Measurements from ENCODE around the gene AZU1. TPM values are rescaled to one million over a fixed set of nuclear protein-coding genes. Genes with fewer than 3 reads are reported as not detected.

AZU1 gene
- total and polyA plus RNA-seq, 2 donors = 5.7 to 6.1 TPM

- H3K4me3 ChIP-seq (ENCODE audit: low read length in 2 of 2) = no peak overlapping the region
- DNase-seq (ENCODE audit: low read depth in 6 of 9, low spot score in 9 of 9) = no peak
- H3K36me3 ChIP-seq (ENCODE audit: control insufficient read depth in 2 of 2, insufficient read depth in 2 of 2, low read length in 1 of 2) = no peaks in the 10 kb centered on the region
- H3K27me3 ChIP-seq (ENCODE audit: control insufficient read depth in 2 of 2, insufficient read depth in 1 of 2, low read length in 1 of 2) = peaks cover 5 to 30% of the 10 kb centered on the region in 2 donors
- no peaks in the 10 kb centered on the region for H3K9me3 ChIP-seq (ENCODE audit: control insufficient read depth in 2 of 2, insufficient read depth in 1 of 2, low read length in 1 of 2)
- no peak overlapping the region for H3K27ac ChIP-seq (ENCODE audit: low read depth in 1 of 2, low read length in 1 of 2)
- 95% methylated on average over 16 of the region's 16 CpGs for WGBS
- H3K4me1 ChIP-seq (ENCODE audit: control insufficient read depth in 2 of 2, insufficient read depth in 2 of 2, low read length in 2 of 2) = peaks cover 0 to 8% of the 10 kb centered on the region in 2 donors
These were observed 40.1 kb upstream of the AZU1 start for GRCh38 chr19:787536-787935.

DNA sequence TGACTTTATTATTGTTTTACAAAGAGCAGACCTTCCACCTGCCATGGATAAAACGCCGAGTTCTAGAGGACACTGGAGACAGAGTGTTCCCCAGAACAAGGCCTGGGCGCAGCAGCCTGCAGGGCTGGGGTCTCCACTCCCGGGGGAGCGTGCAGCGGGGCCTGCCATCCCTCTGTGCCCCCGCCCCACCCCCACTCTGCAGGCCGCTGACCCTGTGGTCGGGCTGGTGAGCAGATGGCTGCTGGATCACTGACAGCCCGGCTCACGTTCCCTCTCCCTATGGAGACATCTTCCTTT, 39.0 kb upstream of the AZU1 start:
- H3K36me3 ChIP-seq (ENCODE audit: control insufficient read depth in 2 of 2, insufficient read depth in 2 of 2, low read length in 1 of 2) = no peaks in the 10 kb centered on the region
- no peak for DNase-seq (ENCODE audit: low read depth in 6 of 9, low spot score in 9 of 9)
- H3K4me3 ChIP-seq (ENCODE audit: low read length in 2 of 2) = no peak overlapping the region
- H3K27me3 ChIP-seq (ENCODE audit: control insufficient read depth in 2 of 2, insufficient read depth in 1 of 2, low read length in 1 of 2) = peaks cover 2 to 21% of the 10 kb centered on the region in 2 donors
- no peaks in the 10 kb centered on the region for H3K9me3 ChIP-seq (ENCODE audit: control insufficient read depth in 2 of 2, insufficient read depth in 1 of 2, low read length in 1 of 2)
- H3K27ac ChIP-seq (ENCODE audit: low read depth in 1 of 2, low read length in 1 of 2) = no peak overlapping the region
- H3K4me1 ChIP-seq (ENCODE audit: control insufficient read depth in 2 of 2, insufficient read depth in 2 of 2, low read length in 2 of 2) = peaks cover 0 to 6% of the 10 kb centered on the region in 2 donors
- 98% methylated on average over 11 of the region's 11 CpGs for WGBS

DNA sequence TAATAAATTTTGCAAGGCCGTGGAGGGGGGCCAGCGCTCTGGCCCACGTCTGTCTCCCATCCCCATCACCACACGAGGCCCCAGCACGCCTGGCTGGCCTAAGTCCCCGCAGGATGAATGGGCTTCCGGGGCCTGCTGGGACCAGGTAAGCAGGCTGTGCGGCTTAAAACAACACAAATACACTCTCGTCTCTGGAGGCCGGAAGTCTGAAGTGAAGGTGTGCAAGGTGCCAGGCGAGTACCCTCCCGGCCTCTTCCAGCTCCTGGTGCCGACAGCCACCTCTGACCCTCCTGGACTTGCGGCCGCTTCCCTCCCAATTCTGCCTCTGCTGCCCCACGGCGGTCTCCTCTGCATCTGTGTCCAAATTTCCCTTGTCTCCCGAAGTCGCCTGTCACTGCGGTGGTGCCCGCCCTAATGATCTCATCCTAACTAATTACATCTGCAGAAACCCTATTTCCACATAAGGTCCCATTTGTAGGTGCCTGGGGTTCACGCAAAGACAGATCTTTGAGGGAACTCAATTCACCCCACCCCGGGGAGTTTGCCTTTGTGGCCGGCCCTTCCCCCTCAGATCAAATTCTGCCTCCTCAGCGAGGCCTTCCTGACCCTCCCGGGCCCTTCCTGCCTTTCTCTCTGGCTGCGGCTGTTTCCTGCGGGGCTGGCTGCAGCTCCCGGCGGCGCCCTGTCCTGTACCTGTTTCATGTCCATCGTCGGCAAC, 38.5 kb upstream of the AZU1 start:
- Histone ChIP-seq H3K9me3 (ENCODE audit: control insufficient read depth in 2 of 2, insufficient read depth in 1 of 2, low read length in 1 of 2) (no peaks in the 10 kb centered on the region), H3K27ac (ENCODE audit: low read depth in 1 of 2, low read length in 1 of 2) (no peak overlapping the region), H3K4me1 (ENCODE audit: control insufficient read depth in 2 of 2, insufficient read depth in 2 of 2, low read length in 2 of 2) (peaks cover 0 to 6% of the 10 kb centered on the region in 2 donors), H3K36me3 (ENCODE audit: control insufficient read depth in 2 of 2, insufficient read depth in 2 of 2, low read length in 1 of 2) (no peaks in the 10 kb centered on the region), H3K4me3 (ENCODE audit: low read length in 2 of 2) (no peak overlapping the region), H3K27me3 (ENCODE audit: control insufficient read depth in 2 of 2, insufficient read depth in 1 of 2, low read length in 1 of 2) (peaks cover 2 to 21% of the 10 kb centered on the region in 2 donors)
- peak in 1 of 9 donors; percentile 18 for DNase-seq (ENCODE audit: low read depth in 6 of 9, low spot score in 9 of 9)
- WGBS = 58% methylated on average over 33 of the region's 33 CpGs

GRCh38 chr19:789701-790060, 38.0 kb upstream of the AZU1 start:
- Histone ChIP-seq H3K4me3 (ENCODE audit: low read length in 2 of 2) (no peak overlapping the region), H3K4me1 (ENCODE audit: control insufficient read depth in 2 of 2, insufficient read depth in 2 of 2, low read length in 2 of 2) (peaks cover 0 to 6% of the 10 kb centered on the region in 2 donors), H3K27ac (ENCODE audit: low read depth in 1 of 2, low read length in 1 of 2) (no peak overlapping the region), H3K9me3 (ENCODE audit: control insufficient read depth in 2 of 2, insufficient read depth in 1 of 2, low read length in 1 of 2) (no peaks in the 10 kb centered on the region), H3K36me3 (ENCODE audit: control insufficient read depth in 2 of 2, insufficient read depth in 2 of 2, low read length in 1 of 2) (no peaks in the 10 kb centered on the region), H3K27me3 (ENCODE audit: control insufficient read depth in 2 of 2, insufficient read depth in 1 of 2, low read length in 1 of 2) (peaks cover 2 to 21% of the 10 kb centered on the region in 2 donors)
- 91% methylated on average over 9 of the region's 9 CpGs for WGBS
- no peak for DNase-seq (ENCODE audit: low read depth in 6 of 9, low spot score in 9 of 9)

DNA sequence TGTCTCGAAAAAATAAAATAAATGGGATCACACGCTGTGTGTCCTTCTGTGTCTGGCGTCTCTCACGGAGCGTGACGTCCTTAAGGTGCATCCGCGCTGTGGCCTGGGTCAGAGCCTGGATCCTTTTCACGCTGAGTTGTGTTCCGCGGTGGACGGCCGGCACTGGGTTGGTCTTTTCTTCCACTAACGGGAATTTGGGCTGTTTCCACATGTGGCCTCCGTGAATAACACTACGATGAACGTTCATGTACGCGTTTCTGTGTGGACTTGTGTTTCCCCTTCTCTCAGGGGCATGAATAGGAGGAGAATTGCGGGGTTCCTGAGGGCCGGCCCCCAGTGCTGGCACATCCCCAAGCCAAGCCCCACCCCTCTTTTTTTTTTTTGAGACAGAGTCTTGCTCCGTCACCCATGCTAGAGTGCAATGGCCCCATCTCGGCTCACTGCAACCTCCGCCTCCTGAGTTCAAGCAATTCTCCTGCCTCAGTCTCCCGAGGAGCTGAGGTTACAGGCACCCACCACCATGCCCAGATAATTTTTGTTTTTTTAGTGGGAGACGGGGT, 36.5 kb upstream of the AZU1 start:
- peaks cover 0 to 6% of the 10 kb centered on the region in 2 donors for H3K4me1 ChIP-seq (ENCODE audit: control insufficient read depth in 2 of 2, insufficient read depth in 2 of 2, low read length in 2 of 2)
- 94% methylated on average over 26 of the region's 26 CpGs for WGBS

GRCh38 chr19:791567-792305, 35.9 kb upstream of the AZU1 start:
- no peaks in the 10 kb centered on the region for H3K9me3 ChIP-seq (ENCODE audit: control insufficient read depth in 2 of 2, insufficient read depth in 1 of 2, low read length in 1 of 2)
- peaks cover 0 to 9% of the 10 kb centered on the region in 2 donors for H3K4me1 ChIP-seq (ENCODE audit: control insufficient read depth in 2 of 2, insufficient read depth in 2 of 2, low read length in 2 of 2)
- WGBS = 84% methylated on average over 8 of the region's 8 CpGs
- H3K4me3 ChIP-seq (ENCODE audit: low read length in 2 of 2) = no peak overlapping the region
- no peaks in the 10 kb centered on the region for H3K36me3 ChIP-seq (ENCODE audit: control insufficient read depth in 2 of 2, insufficient read depth in 2 of 2, low read length in 1 of 2)
- peaks cover 2 to 21% of the 10 kb centered on the region in 2 donors for H3K27me3 ChIP-seq (ENCODE audit: control insufficient read depth in 2 of 2, insufficient read depth in 1 of 2, low read length in 1 of 2)
- no peak overlapping the region for H3K27ac ChIP-seq (ENCODE audit: low read depth in 1 of 2, low read length in 1 of 2)
- no peak for DNase-seq (ENCODE audit: low read depth in 6 of 9, low spot score in 9 of 9)

More for the DNA sequence above, 36.5 kb upstream of the AZU1 start:
- Histone ChIP-seq H3K4me3 (ENCODE audit: low read length in 2 of 2) (no peak overlapping the region), H3K9me3 (ENCODE audit: control insufficient read depth in 2 of 2, insufficient read depth in 1 of 2, low read length in 1 of 2) (no peaks in the 10 kb centered on the region), H3K36me3 (ENCODE audit: control insufficient read depth in 2 of 2, insufficient read depth in 2 of 2, low read length in 1 of 2) (no peaks in the 10 kb centered on the region), H3K27ac (ENCODE audit: low read depth in 1 of 2, low read length in 1 of 2) (no peak overlapping the region), H3K27me3 (ENCODE audit: control insufficient read depth in 2 of 2, insufficient read depth in 1 of 2, low read length in 1 of 2) (peaks cover 2 to 21% of the 10 kb centered on the region in 2 donors)
- no peak for DNase-seq (ENCODE audit: low read depth in 6 of 9, low spot score in 9 of 9)

GRCh38 chr19:792306-792885, 35.2 kb upstream of the AZU1 start:
- peaks cover 0 to 9% of the 10 kb centered on the region in 2 donors for H3K4me1 ChIP-seq (ENCODE audit: control insufficient read depth in 2 of 2, insufficient read depth in 2 of 2, low read length in 2 of 2)
- H3K27me3 ChIP-seq (ENCODE audit: control insufficient read depth in 2 of 2, insufficient read depth in 1 of 2, low read length in 1 of 2) = peaks cover 2 to 21% of the 10 kb centered on the region in 2 donors
- no peak overlapping the region for H3K4me3 ChIP-seq (ENCODE audit: low read length in 2 of 2)
- WGBS = 95% methylated on average over 16 of the region's 16 CpGs
- DNase-seq (ENCODE audit: low read depth in 6 of 9, low spot score in 9 of 9) = no peak
- H3K36me3 ChIP-seq (ENCODE audit: control insufficient read depth in 2 of 2, insufficient read depth in 2 of 2, low read length in 1 of 2) = no peaks in the 10 kb centered on the region
- no peak overlapping the region for H3K27ac ChIP-seq (ENCODE audit: low read depth in 1 of 2, low read length in 1 of 2)
- no peaks in the 10 kb centered on the region for H3K9me3 ChIP-seq (ENCODE audit: control insufficient read depth in 2 of 2, insufficient read depth in 1 of 2, low read length in 1 of 2)

GRCh38 chr19:793806-794205, 33.8 kb upstream of the AZU1 start:
- WGBS = 93% methylated on average over 12 of the region's 12 CpGs
- Histone ChIP-seq H3K27ac (ENCODE audit: low read depth in 1 of 2, low read length in 1 of 2) (no peak overlapping the region), H3K36me3 (ENCODE audit: control insufficient read depth in 2 of 2, insufficient read depth in 2 of 2, low read length in 1 of 2) (peaks cover 0 to 4% of the 10 kb centered on the region in 2 donors), H3K9me3 (ENCODE audit: control insufficient read depth in 2 of 2, insufficient read depth in 1 of 2, low read length in 1 of 2) (peaks cover 0 to 3% of the 10 kb centered on the region in 2 donors), H3K4me1 (ENCODE audit: control insufficient read depth in 2 of 2, insufficient read depth in 2 of 2, low read length in 2 of 2) (peaks cover under 1 to 9% of the 10 kb centered on the region in 2 donors), H3K4me3 (ENCODE audit: low read length in 2 of 2) (no peak overlapping the region), H3K27me3 (ENCODE audit: control insufficient read depth in 2 of 2, insufficient read depth in 1 of 2, low read length in 1 of 2) (peaks cover 2 to 17% of the 10 kb centered on the region in 2 donors)
- no peak for DNase-seq (ENCODE audit: low read depth in 6 of 9, low spot score in 9 of 9)
